HG02642 (cell line): Measurements from ENCODE around the gene HSPB3.
A peak's percentile ranks its signal among the peaks of the same experiment; 100 is the strongest.
"Not testable (repeated sequence)": the region's sequence is repeated elsewhere in the genome, so short reads cannot be mapped to it uniquely, and the experiment has no call there.

Experiments
- ATAC-seq: cut with Tn5 transposase; IDR thresholded peaks from one replicate; pipeline ENCODE4 v1.9.1; 2021; ENCODE audit warnings: mild to moderate bottlenecking; ENCODE audit not compliant: unreplicated experiment, poor library complexity

The HSPB3 gene, protein sequence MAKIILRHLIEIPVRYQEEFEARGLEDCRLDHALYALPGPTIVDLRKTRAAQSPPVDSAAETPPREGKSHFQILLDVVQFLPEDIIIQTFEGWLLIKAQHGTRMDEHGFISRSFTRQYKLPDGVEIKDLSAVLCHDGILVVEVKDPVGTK

GRCh38 chr5:54455413-54456157 is at the start of gene HSPB3:
Gene HSPB3, plus strand, starts transcription at chr5:54455699. Its CDS starts 91 bp downstream, at chr5:54455790.
- ATAC-seq, result no peak

DNA sequence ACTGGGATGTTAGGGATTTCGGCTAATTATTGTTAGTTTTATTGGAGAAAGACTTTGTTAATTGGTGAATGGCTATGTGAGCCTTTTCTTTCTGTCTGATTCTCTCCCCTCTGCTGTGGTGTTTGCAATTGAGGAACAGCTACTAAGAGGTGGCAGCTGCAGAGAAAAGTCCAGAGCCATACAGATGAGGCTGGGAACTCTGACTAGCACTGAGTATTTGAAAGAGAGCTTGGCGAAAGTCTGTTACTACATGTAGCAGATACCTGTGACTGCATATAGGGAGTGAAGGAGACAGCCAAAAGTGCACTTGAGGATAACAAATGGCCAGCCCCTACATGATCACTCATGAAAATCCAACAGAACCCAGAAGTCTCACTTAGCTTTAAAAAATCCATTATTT is 44.3 kb upstream of the HSPB3 start:
- no peak for ATAC-seq

DNA sequence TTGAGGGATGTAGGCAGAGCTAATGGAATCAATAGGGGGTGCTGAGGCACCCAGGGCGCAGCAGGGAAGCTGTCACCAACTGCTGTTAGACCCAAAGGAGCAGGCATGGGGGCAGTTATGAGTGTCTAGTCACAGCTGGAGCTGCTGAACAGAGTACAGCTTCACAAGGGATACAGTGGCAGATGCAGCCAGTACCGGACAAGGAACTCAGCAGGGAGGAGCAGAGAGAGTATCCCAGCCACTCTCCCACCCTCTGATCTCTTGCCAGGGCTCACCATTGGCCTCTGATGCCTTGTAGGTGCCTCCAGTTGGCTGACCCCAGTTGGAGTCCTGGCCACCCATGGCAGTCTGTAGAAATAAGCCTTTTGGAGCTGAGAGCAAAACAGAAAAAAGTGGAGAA is 42.6 kb upstream of the HSPB3 start:
- ATAC-seq, result no peak

DNA sequence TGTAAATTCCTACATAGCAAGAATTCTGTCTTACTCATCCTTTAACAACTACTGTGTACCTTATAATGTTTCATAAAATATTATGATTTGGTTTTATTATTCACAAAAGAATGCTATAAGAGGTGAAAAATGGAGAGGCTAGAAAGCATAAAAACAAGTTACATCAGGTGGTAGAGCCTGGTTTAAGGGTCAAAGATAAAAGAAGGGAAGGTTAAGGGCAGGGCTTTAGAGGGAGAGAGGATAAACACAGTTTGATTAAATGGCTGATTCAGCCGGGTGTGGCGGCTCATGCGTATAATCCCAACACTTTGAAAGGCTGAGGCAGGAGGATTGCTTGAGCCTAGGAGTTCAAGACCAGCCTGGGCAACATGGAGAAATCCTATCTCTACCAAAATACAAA is 40.4 kb upstream of the HSPB3 start:
- ATAC-seq, result no peak

DNA sequence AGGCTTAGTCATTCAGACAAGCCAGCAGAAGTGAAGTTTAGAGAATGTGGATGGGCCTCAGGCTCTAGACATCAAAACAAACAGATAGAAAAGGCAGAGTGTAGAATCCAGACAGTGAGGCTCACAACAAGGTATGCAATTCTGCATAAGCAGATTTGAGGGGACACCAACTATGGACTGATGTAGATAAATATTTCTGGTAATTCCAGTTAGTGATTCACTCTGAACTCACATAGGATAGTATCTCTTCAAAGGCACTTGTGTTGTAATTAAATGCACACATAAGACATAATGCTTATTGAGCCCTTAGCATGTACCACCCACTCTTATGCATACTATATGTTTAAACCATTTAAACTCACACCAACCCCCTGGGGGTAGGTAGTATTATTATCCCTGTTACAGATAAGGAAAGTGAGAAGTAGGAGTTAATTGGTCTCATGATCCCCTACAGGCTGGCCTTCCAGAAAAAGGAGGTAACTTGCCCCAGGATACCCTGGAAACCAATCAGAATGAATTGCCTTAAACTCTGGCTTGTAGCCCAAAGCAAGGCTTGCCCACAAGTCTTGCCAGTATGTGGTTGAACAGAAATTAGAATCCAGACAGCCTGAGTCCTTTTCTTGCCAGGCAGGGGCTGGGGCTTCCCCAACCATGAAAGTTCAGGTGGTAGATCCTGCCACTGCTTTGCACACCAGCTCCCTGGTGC is 39.5 kb upstream of the HSPB3 start:
- ATAC-seq, result no peak

DNA sequence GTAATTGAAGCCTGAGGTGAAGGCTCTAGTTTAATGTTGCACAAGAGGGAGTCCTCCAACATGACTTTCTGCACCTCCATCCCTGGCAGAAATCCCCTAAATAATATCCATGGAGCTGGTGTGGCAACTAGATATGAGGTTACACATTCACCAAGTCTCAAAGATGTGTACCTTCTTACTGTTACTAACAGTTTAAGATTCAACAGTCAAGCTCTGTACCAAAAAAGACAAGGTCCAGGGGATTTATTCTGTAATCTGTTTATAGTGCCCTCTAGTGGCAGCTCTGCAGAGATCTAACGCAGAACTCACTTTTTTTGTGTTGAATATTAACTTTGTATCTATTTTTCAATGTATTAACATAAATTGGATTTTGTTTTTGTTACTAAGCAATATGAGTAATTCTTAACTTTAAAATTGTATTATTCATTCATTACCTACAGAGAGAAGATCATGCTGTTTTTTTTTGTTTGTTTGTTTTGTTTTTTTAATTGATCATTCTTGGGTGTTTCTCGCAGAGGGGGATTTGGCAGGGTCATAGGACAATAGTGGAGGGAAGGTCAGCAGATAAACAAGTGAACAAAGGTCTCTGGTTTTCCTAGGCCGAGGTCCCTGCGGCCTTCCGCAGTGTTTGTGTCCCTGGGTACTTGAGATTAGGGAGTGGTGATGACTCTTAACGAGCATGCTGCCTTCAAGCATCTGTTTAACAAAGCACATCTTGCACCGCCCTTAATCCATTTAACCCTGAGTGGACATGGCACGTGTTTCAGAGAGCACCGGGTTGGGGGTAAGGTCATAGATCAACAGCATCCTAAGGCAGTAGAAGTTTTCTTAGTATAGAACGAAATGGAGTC is 35.7 kb upstream of the HSPB3 start:
- not testable (repeated sequence) for ATAC-seq

DNA sequence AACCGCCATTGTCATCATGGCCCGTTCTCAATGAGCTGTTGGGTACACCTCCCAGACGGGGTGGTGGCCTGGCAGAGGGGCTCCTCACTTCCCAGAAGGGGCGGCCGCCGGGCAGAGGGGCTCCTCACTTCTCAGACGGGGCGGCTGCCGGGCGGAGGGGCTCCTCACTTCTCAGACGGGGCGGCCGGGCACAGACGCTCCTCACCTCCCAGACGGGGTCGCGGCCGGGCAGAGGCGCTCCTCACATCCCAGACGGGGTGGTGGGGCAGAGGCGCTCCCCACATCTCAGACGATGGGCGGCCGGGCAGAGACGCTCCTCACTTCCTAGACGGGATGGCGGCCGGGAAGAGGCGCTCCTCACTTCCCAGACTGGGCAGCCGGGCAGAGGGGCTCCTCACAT is 35.0 kb upstream of the HSPB3 start:
- not testable (repeated sequence) for ATAC-seq

- no peak for ATAC-seq
Observed at GRCh38 chr5:54421976-54422375, 33.5 kb upstream of the HSPB3 start.

DNA sequence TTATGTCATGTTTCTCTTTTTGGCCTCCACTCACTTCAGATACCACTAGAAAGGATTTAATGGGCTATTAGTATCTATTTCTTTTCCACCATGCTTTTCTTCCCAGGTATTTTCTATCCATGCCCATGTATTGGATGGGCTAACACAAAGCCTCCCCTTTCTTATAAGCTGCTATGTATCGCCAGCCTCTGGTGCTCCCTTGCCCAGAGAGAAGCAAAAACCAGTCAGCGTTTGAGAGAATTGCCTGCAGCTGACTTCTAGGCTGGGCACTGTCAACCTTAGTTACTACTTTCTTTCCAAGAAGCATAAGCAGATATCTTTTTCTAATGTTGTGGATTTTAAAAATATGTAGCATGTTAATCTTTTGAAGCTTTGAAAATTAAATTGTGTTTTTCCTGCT is 30.2 kb upstream of the HSPB3 start:
- no peak for ATAC-seq

GRCh38 chr5:54426209-54426608 is 29.3 kb upstream of the HSPB3 start:
- no peak for ATAC-seq

DNA sequence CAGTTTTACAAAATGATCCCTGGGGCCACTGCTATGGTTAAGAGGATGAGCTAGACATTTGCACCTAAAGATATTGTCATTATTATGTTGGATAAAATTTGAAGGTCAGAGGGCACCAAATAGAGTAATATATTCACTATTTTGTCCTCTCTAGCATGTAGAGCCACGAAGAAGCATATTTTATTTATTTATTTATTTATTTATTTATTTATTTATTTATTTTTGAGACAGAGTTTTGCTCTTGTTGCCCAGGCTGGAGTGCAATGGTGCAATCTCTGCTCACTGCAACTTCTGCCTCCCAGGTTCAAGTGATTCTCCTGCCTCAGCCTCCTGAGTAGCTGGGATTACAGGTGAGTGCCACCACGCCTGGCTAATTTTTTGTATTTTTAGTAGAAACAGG is 20.8 kb upstream of the HSPB3 start:
- ATAC-seq, result not testable (repeated sequence)

GRCh38 chr5:54438620-54439389 is 16.7 kb upstream of the HSPB3 start:
- no peak for ATAC-seq

DNA sequence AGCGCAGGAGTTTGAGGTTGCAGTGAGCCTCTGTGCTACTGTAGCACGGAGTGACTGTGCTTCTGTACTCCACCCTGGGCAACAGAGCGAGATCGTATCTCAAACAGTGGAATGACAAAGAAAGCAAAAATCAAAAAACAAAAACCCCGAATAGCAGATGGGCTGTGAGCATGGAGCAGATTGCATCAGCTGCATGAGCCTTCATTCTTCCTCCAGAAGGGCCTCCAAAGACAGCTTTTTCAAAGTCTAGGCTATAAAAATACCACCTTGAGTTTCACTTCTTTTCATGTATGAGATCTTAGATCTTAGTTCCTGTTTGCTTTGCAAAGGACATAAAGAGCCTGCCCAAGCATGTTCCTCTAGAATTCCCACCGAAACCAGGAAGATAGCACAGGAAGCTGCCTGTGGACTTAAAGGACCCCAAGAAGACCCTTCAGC is 15.0 kb upstream of the HSPB3 start:
- peak; percentile 83 for ATAC-seq

DNA sequence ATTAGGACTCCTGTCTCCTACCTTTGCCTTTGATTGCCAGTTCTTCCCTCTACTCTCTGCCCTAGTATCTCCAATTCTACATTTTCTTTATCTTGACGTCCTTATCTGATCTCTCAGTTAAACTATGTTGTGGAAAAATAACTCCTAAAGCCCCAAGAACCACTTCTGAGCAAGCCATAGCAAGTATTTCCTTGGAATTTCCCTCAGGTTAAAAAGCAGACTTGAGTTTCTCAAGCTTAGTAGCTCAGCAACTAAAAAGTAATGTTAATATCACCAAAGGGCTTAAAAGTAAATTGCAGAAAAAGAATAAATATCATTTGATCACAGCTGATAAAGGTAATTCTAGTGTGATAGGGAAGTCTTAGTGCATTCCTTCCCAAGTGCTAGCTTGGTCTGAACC is 13.2 kb upstream of the HSPB3 start:
- no peak for ATAC-seq

GRCh38 chr5:54443270-54443669 is 12.2 kb upstream of the HSPB3 start:
- ATAC-seq, result no peak

DNA sequence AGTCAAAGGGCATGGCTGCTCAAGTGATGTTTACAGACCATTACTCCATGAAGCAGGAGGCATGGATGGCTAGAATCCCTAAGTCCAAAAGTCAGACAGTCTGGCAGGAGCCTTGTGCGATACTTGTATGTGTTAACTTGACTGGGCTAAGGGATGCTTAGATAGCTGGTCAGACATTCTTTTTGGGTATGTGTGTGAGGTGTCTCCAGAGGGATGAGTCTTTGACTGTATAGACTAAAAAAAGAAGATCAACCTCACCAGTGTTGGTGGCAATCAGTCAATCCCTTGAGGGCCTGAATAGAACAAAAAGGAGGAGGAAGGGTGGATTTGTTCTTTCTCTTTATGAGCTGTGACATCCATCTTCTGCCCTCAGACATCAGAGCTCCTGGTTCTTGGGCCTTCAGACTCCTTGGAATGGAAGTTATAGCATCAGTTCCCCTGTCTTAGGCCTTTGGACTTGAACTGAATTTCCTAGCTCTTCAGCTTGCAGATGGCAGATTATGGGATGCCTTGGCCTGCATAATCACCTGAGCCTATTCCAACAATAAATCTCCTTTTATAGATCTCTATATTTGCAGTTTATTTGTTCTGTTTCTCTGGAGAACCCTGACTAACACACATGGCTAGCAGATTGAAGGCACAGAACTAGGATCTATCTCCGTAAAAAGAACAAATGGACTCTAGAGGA is 9.7 kb upstream of the HSPB3 start:
- no peak for ATAC-seq

GRCh38 chr5:54446379-54446732 is 9.1 kb upstream of the HSPB3 start:
- no peak for ATAC-seq

DNA sequence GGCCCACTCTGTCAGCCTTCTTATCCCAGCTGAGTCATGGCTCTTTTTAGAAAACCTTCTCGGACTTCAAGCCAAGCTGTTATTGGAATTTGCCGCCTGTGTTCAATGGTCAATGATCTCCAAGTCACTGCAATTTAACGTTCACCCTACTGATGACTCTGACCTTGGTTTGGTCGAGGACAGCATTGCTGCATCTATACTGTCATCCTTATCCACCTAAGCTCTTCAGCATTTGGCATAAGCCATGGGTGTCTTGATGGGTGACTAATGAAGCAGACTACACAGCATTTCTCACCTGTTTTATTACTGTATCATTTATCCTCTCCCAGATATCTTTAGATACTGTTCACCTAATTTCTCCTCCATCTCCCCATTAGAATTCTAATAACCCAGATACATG is 5.6 kb upstream of the HSPB3 start:
- no peak for ATAC-seq

GRCh38 chr5:54450542-54450941 is 5.0 kb upstream of the HSPB3 start:
- ATAC-seq, result no peak
